ENCODE measurements around the gene RAB28. TPM values are rescaled to one million over a fixed set of nuclear protein-coding genes. Genes with fewer than 3 reads are reported as not detected.

RAB28 gene
- polyA plus RNA-seq, 1 donor: 16.7 TPM

GRCh38 chr4:13509442-13509841, 25.3 kb upstream of the RAB28 start:
- no peak for DNase-seq

GRCh38 chr4:13504374-13504773, 20.2 kb upstream of the RAB28 start:
- no peak for DNase-seq

GRCh38 chr4:13498469-13498868, 14.3 kb upstream of the RAB28 start:
- DNase-seq: no peak

GRCh38 chr4:13496605-13497004, 12.5 kb upstream of the RAB28 start:
- DNase-seq: no peak

- no peak for DNase-seq
Observed at GRCh38 chr4:13495753-13496152, 11.6 kb upstream of the RAB28 start.

- no peak for DNase-seq
Observed at GRCh38 chr4:13493793-13494192, 9.7 kb upstream of the RAB28 start.

- DNase-seq: no peak
Observed at GRCh38 chr4:13492747-13493146, 8.6 kb upstream of the RAB28 start.

GRCh38 chr4:13484749-13485221, 645 bp upstream of the RAB28 start:
- DNase-seq: peak; percentile 14

- DNase-seq: peak; percentile 55
Observed at GRCh38 chr4:13483768-13484121, 395 bp downstream of the RAB28 start.

GRCh38 chr4:13483136-13483767, 888 bp downstream of the RAB28 start:
- DNase-seq: no peak

- no peak for DNase-seq
Observed at GRCh38 chr4:13481569-13481968, 2.6 kb downstream of the RAB28 start.

- DNase-seq: no peak
Observed at GRCh38 chr4:13478707-13479106, 5.4 kb downstream of the RAB28 start.

GRCh38 chr4:13478131-13478530, 6.0 kb downstream of the RAB28 start:
- DNase-seq: no peak

GRCh38 chr4:13476915-13477314, 7.2 kb downstream of the RAB28 start:
- DNase-seq: no peak

- DNase-seq: no peak
Observed at GRCh38 chr4:13476152-13476551, 8.0 kb downstream of the RAB28 start.

- DNase-seq: no peak
Observed at GRCh38 chr4:13471400-13471799, 12.7 kb downstream of the RAB28 start.

- DNase-seq: no peak
Observed at GRCh38 chr4:13470379-13470778, 13.8 kb downstream of the RAB28 start.

GRCh38 chr4:13464973-13465372, 19.2 kb downstream of the RAB28 start:
- no peak for DNase-seq

GRCh38 chr4:13464543-13464942, 19.6 kb downstream of the RAB28 start:
- no peak for DNase-seq

GRCh38 chr4:13461191-13461905, 22.8 kb downstream of the RAB28 start:
- no peak for DNase-seq

- DNase-seq: no peak
Observed at GRCh38 chr4:13455411-13455810, 28.7 kb downstream of the RAB28 start.

GRCh38 chr4:13454786-13455185, 29.4 kb downstream of the RAB28 start:
- no peak for DNase-seq

- no peak for DNase-seq
Observed at GRCh38 chr4:13452927-13453579, 31.1 kb downstream of the RAB28 start.

- DNase-seq: no peak
Observed at GRCh38 chr4:13449590-13449989, 34.5 kb downstream of the RAB28 start.

All from hindlimb muscle (tissue), 1 donor.